Mesothelial cell of epicardium (in vitro differentiated cells): ENCODE results near the gene C9orf85. TPM values are rescaled to one million over a fixed set of nuclear protein-coding genes. Genes with fewer than 3 reads are reported as not detected.

Source experiments
- DNase-seq, 2 experiments: peaks; one replicate each; pipeline ENCODE4 v3.0.0; 2021; ENCODE audit warnings: low spot score in 2 of 2; ENCODE audit not compliant: unreplicated experiment in 2 of 2
- H3K27ac Mint-ChIP-seq: 2 replicates; pipeline ENCODE4 v1.8.0; 2021; ENCODE audit warnings: mixed read lengths
- H3K27me3 Mint-ChIP-seq: 2 replicates; pipeline ENCODE4 v1.8.0; 2021; ENCODE audit warnings: low read depth, mixed read lengths
- H3K36me3 Mint-ChIP-seq: 2 replicates; pipeline ENCODE4 v1.8.0; 2021; ENCODE audit warnings: mixed read lengths
- H3K4me1 Mint-ChIP-seq: 2 replicates; pipeline ENCODE4 v1.8.0; 2021; ENCODE audit warnings: mixed read lengths
- H3K4me3 Mint-ChIP-seq: 2 replicates; pipeline ENCODE4 v1.8.0; 2021; ENCODE audit warnings: mild to moderate bottlenecking, moderate library complexity, mixed read lengths
- H3K9me3 Mint-ChIP-seq: 2 replicates; pipeline ENCODE4 v1.8.0; 2021; ENCODE audit warnings: mixed read lengths
- total RNA-seq: library from RNA; stranded (reverse); gene quantifications from 3 replicates; pipeline ENCODE4 v1.2.1, GENCODE V29; 2021
- TF ChIP-seq, protein P1 (sequence below): fragments of 200-600 bp; sonication (generic); IDR thresholded peaks from one replicate; pipeline ENCODE4 v1.5.0; 2021; ENCODE audit warnings: antibody characterized with exemption; ENCODE audit not compliant: unreplicated experiment

C9orf85 gene
- total RNA-seq, 1 donor from 2014 or later: 15.2 TPM

DNA sequence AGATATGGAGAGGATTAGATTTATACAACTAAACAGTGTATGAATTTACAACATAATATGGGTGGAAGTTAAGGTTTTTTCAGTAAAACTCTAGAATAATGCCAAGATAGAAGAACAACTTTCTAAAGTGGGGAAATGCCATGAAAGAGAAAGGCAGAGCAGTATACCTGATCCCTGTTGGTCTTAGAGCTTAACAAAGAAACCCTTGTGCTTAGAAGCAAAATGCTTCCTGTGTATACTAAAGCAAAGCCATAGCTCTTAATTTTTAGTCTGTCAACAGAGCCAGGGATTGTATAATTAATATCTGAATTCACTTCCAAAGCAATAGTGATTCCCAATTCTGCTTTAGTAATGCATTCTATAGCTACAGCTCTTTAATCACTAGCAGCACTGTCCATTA is 14.4 kb downstream of the C9orf85 start:
- Mint-ChIP-seq H3K27ac (no peak overlapping the region), H3K9me3 (no peaks in the 10 kb centered on the region), H3K4me1 (peaks cover 30% of the 10 kb centered on the region), H3K27me3 (no peaks in the 10 kb centered on the region), H3K36me3 (peaks cover 2% of the 10 kb centered on the region), H3K4me3 (no peak overlapping the region)
- TF ChIP-seq, protein P1, sequence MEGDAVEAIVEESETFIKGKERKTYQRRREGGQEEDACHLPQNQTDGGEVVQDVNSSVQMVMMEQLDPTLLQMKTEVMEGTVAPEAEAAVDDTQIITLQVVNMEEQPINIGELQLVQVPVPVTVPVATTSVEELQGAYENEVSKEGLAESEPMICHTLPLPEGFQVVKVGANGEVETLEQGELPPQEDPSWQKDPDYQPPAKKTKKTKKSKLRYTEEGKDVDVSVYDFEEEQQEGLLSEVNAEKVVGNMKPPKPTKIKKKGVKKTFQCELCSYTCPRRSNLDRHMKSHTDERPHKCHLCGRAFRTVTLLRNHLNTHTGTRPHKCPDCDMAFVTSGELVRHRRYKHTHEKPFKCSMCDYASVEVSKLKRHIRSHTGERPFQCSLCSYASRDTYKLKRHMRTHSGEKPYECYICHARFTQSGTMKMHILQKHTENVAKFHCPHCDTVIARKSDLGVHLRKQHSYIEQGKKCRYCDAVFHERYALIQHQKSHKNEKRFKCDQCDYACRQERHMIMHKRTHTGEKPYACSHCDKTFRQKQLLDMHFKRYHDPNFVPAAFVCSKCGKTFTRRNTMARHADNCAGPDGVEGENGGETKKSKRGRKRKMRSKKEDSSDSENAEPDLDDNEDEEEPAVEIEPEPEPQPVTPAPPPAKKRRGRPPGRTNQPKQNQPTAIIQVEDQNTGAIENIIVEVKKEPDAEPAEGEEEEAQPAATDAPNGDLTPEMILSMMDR: no peak
- DNase-seq: no peak

GRCh38 chr9:71928376-71928775 is 16.9 kb downstream of the C9orf85 start:
- peaks cover 8% of the 10 kb centered on the region for H3K36me3 Mint-ChIP-seq
- TF ChIP-seq, protein P1: no peak
- H3K4me3 Mint-ChIP-seq: no peak overlapping the region
- peaks cover 8% of the 10 kb centered on the region for H3K9me3 Mint-ChIP-seq
- no peak for DNase-seq
- peaks cover 34% of the 10 kb centered on the region for H3K4me1 Mint-ChIP-seq
- no peaks in the 10 kb centered on the region for H3K27me3 Mint-ChIP-seq
- H3K27ac Mint-ChIP-seq: no peak overlapping the region

- H3K9me3 Mint-ChIP-seq: peaks cover 8% of the 10 kb centered on the region
- peak overlapping the region; percentile 54 for H3K27ac Mint-ChIP-seq
- peaks cover 34% of the 10 kb centered on the region for H3K4me1 Mint-ChIP-seq
- TF ChIP-seq, protein P1: no peak
- no peak overlapping the region for H3K4me3 Mint-ChIP-seq
- H3K27me3 Mint-ChIP-seq: no peaks in the 10 kb centered on the region
- DNase-seq: no peak
- H3K36me3 Mint-ChIP-seq: peaks cover 7% of the 10 kb centered on the region
These were observed 17.4 kb downstream of the C9orf85 start for GRCh38 chr9:71928806-71929205.

- Mint-ChIP-seq H3K9me3 (peaks cover 8% of the 10 kb centered on the region), H3K4me3 (no peak overlapping the region), H3K27me3 (no peaks in the 10 kb centered on the region), H3K27ac (peak overlapping the region; percentile 54), H3K4me1 (peaks cover 34% of the 10 kb centered on the region), H3K36me3 (peaks cover 7% of the 10 kb centered on the region)
- TF ChIP-seq, protein P1: no peak
- no peak for DNase-seq
These were observed 17.8 kb downstream of the C9orf85 start for GRCh38 chr9:71929223-71929622.

- no peaks in the 10 kb centered on the region for H3K27me3 Mint-ChIP-seq
- peaks cover 8% of the 10 kb centered on the region for H3K9me3 Mint-ChIP-seq
- DNase-seq: no peak
- H3K4me1 Mint-ChIP-seq: peaks cover 34% of the 10 kb centered on the region
- TF ChIP-seq, protein P1: no peak
- peaks cover 7% of the 10 kb centered on the region for H3K36me3 Mint-ChIP-seq
- no peak overlapping the region for H3K4me3 Mint-ChIP-seq
- peak overlapping the region; percentile 39 for H3K27ac Mint-ChIP-seq
These were observed 18.5 kb downstream of the C9orf85 start for GRCh38 chr9:71929791-71930440.
